Glutamatergic neuron (in vitro differentiated cells): ENCODE data around the gene CEND1. TPM values are rescaled to one million over a fixed set of nuclear protein-coding genes. Genes with fewer than 3 reads are reported as not detected.

Experiments
- DNase-seq: peaks from one replicate; pipeline ENCODE4 v3.0.0; 2022
- H3K27ac Mint-ChIP-seq: one replicate; pipeline ENCODE4 v1.8.0; 2020; ENCODE audit warnings: mild to moderate bottlenecking, mixed read lengths, inconsistent platforms; ENCODE audit not compliant: unreplicated experiment
- H3K27me3 Mint-ChIP-seq: one replicate; pipeline ENCODE4 v1.8.0; 2020; ENCODE audit warnings: mild to moderate bottlenecking, moderate library complexity, mixed read lengths, inconsistent platforms; ENCODE audit not compliant: unreplicated experiment
- H3K36me3 Mint-ChIP-seq: one replicate; pipeline ENCODE4 v1.8.0; 2020; ENCODE audit warnings: mild to moderate bottlenecking, mixed read lengths, inconsistent platforms; ENCODE audit not compliant: unreplicated experiment
- H3K4me1 Mint-ChIP-seq: one replicate; pipeline ENCODE4 v1.8.0; 2020; ENCODE audit warnings: mild to moderate bottlenecking, low read depth, mixed read lengths, inconsistent platforms; ENCODE audit not compliant: unreplicated experiment
- H3K4me3 Mint-ChIP-seq: one replicate; pipeline ENCODE4 v1.8.0; 2020; ENCODE audit warnings: mild to moderate bottlenecking, mixed read lengths, inconsistent platforms; ENCODE audit not compliant: unreplicated experiment
- H3K9me3 Mint-ChIP-seq: one replicate; pipeline ENCODE4 v1.8.0; 2020; ENCODE audit warnings: mild to moderate bottlenecking, moderate library complexity, mixed read lengths, inconsistent platforms; ENCODE audit not compliant: unreplicated experiment
- total RNA-seq: library from RNA; stranded (reverse); fragmentation: NEBNext Ultra II Directional; extraction: Animal tissue kit (Norgen Biotek cat#: 25700); gene quantifications from one replicate; pipeline ENCODE4 v1.2.1, GENCODE V29; 2021; ENCODE audit not compliant: unreplicated experiment
- TF ChIP-seq, protein P1 (sequence below): fragments of 200-600 bp; sonication (generic); IDR thresholded peaks from one replicate; pipeline ENCODE4 v1.5.0; 2021; ENCODE audit not compliant: partially characterized antibody, unreplicated experiment

The CEND1 gene
- total RNA-seq, 1 donor from 2014 or later = 58.7 TPM

DNA sequence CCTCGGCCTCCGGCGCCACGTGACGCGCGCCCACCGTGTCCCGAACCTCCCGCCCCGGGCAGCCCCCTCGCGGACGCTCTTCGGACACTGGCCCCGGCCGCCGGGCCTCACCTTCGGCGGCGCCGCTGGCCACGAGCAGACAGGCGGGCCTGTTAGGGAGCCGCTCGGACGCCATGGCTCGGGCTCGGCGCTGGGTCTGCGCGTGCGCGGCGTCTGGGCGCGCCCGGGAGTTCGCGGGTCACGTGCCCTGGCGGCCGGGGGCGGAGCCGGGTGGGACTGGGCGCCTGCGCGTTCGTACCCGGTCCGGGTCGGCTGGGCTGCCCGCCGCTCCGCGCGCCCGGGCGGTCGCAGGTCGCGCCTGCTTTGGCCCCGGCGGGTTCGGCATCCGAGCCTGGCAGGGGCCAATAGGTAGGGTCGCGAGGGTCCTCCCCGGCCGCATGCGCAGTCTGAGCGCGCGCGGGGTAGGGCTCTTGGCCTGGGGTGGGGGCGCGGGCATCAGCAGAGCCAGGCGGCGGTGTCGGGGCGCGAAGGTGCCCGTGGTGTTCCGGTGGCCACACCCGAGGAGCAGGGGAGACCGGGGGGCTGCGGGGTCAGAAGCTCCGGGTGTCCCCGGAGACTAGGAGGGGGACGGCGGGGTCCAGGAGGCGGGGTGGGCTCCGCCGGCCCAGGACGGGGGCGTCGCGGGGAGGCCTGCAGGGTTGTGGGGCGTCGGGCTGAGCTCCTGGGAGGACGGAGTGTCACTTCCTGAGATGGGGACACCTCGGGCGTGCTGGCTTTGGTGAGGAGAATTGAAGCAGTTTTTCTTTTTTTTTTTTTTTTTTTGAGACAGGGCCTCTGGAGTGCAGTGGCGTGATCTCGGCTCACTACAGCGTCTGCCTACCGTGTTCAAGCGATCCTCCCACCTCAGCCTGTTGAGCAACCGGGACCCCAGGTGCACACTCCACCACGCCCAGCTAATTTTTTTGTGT is 12.3 kb downstream of the CEND1 start, which contains the start of gene GATD1:
GATD1 (minus strand) TSS at position 200 of the 968 bp plus-strand sequence; CDS start at position 175, 25 bp downstream.
- H3K27me3 Mint-ChIP-seq = peaks cover 4% of the 10 kb centered on the region
- TF ChIP-seq, protein P1, sequence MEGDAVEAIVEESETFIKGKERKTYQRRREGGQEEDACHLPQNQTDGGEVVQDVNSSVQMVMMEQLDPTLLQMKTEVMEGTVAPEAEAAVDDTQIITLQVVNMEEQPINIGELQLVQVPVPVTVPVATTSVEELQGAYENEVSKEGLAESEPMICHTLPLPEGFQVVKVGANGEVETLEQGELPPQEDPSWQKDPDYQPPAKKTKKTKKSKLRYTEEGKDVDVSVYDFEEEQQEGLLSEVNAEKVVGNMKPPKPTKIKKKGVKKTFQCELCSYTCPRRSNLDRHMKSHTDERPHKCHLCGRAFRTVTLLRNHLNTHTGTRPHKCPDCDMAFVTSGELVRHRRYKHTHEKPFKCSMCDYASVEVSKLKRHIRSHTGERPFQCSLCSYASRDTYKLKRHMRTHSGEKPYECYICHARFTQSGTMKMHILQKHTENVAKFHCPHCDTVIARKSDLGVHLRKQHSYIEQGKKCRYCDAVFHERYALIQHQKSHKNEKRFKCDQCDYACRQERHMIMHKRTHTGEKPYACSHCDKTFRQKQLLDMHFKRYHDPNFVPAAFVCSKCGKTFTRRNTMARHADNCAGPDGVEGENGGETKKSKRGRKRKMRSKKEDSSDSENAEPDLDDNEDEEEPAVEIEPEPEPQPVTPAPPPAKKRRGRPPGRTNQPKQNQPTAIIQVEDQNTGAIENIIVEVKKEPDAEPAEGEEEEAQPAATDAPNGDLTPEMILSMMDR = no peak
- DNase-seq = peak; percentile 97
- no peaks in the 10 kb centered on the region for H3K36me3 Mint-ChIP-seq
- H3K4me1 Mint-ChIP-seq = peaks cover 11% of the 10 kb centered on the region
- H3K9me3 Mint-ChIP-seq = peaks cover 8% of the 10 kb centered on the region
- peak within 1 kb of the TSS; percentile 90 for H3K4me3 Mint-ChIP-seq
- H3K27ac Mint-ChIP-seq = peak within 1 kb of the TSS; percentile 92

DNA sequence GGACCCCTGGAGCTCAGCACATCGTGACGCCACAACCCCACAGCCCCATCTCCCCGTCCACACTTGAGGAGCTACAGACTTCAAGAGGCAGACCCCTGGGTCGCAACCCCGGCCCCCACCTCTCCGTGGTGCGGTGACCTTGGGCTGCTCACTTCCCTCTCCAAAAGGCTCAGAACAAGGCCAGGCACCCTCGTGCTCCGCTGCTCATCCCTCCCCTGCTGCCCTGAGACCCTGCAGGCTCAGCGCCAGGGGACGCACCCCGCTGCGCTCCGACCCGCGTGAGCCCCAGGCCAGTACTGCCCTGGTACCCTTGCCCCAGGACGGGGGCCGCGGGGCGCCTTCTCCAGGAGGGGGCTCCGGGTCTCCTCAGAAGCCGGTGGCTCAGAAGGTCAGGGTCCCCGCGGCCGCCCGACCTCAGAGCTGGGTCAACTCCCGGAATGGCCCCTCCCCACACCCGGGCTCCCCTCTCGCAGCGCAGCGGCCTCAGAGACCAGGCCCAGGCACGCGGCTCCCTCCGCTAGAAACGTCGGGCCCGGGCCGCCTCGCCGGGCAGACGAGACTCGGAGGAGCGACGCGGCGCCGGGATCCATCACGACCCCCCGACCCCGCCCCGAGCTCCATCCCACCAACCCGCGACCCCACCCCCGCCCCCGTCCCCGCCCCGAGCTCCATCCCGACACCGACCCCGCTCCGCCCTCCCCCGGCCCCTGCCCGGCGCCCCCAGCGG is 13.2 kb downstream of the CEND1 start:
- Mint-ChIP-seq H3K9me3 (peaks cover 8% of the 10 kb centered on the region), H3K27ac (peak overlapping the region; percentile 92), H3K36me3 (no peaks in the 10 kb centered on the region), H3K4me1 (peaks cover 11% of the 10 kb centered on the region), H3K27me3 (peaks cover 4% of the 10 kb centered on the region), H3K4me3 (peak overlapping the region; percentile 90)
- TF ChIP-seq, protein P1 = no peak
- DNase-seq = peak; percentile 74

DNA sequence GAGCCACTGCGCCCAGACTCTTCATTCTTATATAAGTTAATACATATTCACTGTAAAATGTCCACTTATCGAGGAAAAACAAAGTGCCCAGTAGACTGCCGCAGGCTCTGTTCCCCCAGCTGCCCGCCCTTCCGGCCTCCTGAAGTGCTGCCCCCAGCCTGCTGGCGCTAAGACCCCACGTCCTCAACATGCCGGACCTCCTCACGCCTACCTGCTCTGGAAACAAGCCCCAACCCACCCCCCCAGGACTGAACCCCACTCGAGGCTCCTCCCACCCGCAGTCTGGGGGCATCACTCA is 13.7 kb downstream of the CEND1 start:
- peaks cover 8% of the 10 kb centered on the region for H3K9me3 Mint-ChIP-seq
- H3K4me1 Mint-ChIP-seq = peaks cover 11% of the 10 kb centered on the region
- TF ChIP-seq, protein P1 = no peak
- H3K4me3 Mint-ChIP-seq = peak overlapping the region; percentile 90
- H3K27me3 Mint-ChIP-seq = peaks cover 4% of the 10 kb centered on the region
- H3K36me3 Mint-ChIP-seq = no peaks in the 10 kb centered on the region
- peak overlapping the region; percentile 92 for H3K27ac Mint-ChIP-seq
- DNase-seq = no peak

DNA sequence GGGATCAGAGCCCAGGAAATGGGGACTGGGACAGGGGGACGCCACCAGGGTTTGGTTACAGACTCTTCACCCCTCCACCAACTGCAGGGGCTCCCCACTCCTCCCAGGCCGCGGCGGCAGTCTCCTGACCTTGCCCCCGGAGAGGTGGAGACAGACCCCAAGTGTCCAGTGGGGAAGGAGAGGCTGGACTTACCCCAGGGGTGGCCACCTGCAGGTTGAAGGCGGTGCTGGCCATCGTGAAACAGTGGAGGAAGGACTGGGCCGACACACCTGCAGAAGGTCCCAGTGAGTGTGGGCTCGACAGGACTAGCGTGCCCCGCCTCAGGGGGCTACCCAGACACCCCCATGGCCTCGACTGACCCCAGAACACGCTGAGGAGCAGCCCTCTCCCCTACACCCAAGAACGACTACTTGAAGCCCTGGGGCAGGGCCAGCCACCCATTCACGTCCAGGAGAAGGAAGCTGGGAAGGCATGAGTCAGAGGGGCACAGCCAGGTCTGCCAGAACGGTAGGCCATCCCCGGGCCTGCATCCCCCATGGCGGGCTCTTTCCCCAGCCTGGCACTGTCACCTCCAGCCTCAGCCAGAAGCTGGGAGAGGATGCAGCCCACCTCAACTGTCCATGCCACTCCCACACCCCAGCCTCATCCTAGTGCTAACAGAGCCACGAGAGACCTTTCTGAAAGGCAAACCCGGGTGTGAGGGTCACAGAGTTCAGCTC is 14.9 kb downstream of the CEND1 start:
- TF ChIP-seq, protein P1 = no peak
- H3K9me3 Mint-ChIP-seq = peaks cover 8% of the 10 kb centered on the region
- H3K4me3 Mint-ChIP-seq = peak overlapping the region; percentile 90
- H3K27ac Mint-ChIP-seq = no peak overlapping the region
- peaks cover 11% of the 10 kb centered on the region for H3K4me1 Mint-ChIP-seq
- H3K36me3 Mint-ChIP-seq = no peaks in the 10 kb centered on the region
- peaks cover 4% of the 10 kb centered on the region for H3K27me3 Mint-ChIP-seq
- peak; percentile 9 for DNase-seq
